GM19467 (cell line): ENCODE measurements around the gene C20orf144.
"Not testable (repeated sequence)": the region's sequence is repeated elsewhere in the genome, so short reads cannot be mapped to it uniquely, and the experiment has no call there.

Source experiments
- ATAC-seq: cut with Tn5 transposase; IDR thresholded peaks from one replicate; pipeline ENCODE4 v1.9.1; 2021; ENCODE audit warnings: mild to moderate bottlenecking, moderate library complexity; ENCODE audit not compliant: unreplicated experiment

Gene C20orf144

GRCh38 chr20:33693741-33694638, 31.9 kb downstream of the C20orf144 start:
- ATAC-seq: no peak

GRCh38 chr20:33694639-33695012, 32.5 kb downstream of the C20orf144 start:
- ATAC-seq: no peak

GRCh38 chr20:33696448-33696847, 34.3 kb downstream of the C20orf144 start:
- no peak for ATAC-seq

GRCh38 chr20:33697129-33697528, 35.0 kb downstream of the C20orf144 start:
- ATAC-seq: no peak

GRCh38 chr20:33698966-33699365, 36.8 kb downstream of the C20orf144 start:
- not testable (repeated sequence) for ATAC-seq

- not testable (repeated sequence) for ATAC-seq
Measured at GRCh38 chr20:33700696-33701441, 38.7 kb downstream of the C20orf144 start.

- no peak for ATAC-seq
Measured at GRCh38 chr20:33701629-33702450, 39.7 kb downstream of the C20orf144 start.

- ATAC-seq: no peak
Measured at GRCh38 chr20:33702861-33703260, 40.7 kb downstream of the C20orf144 start.

- ATAC-seq: no peak
Measured at GRCh38 chr20:33703498-33704137, 41.5 kb downstream of the C20orf144 start.

GRCh38 chr20:33704197-33704924, 42.2 kb downstream of the C20orf144 start:
- no peak for ATAC-seq

- no peak for ATAC-seq
Measured at GRCh38 chr20:33707668-33708067, 45.5 kb downstream of the C20orf144 start.

GRCh38 chr20:33709398-33709797, 47.3 kb downstream of the C20orf144 start:
- no peak for ATAC-seq

GRCh38 chr20:33709905-33710541, 47.9 kb downstream of the C20orf144 start:
- ATAC-seq: no peak

- no peak for ATAC-seq
Measured at GRCh38 chr20:33710681-33711445, 48.7 kb downstream of the C20orf144 start.

GRCh38 chr20:33711446-33711738, 49.3 kb downstream of the C20orf144 start:
- ATAC-seq: no peak
